Measurements from ENCODE around the gene ASB9.

DNA sequence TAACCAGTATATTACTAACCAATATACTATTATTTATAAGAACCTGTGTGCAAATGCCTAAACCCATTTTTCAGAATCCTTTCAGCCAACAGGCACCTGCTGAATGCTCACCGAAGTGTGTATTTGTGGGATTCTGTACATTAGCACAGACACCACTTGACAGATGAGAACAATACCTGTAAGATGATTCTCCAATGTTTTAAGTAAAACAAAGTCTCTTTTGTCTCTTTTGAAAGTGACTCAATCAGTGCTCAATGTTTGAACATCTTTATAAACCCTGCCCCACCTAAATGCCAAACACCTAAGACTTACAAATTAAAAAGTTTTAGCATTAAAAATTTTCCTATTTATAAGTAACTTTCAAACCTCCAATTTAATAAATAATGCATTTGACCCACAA lies 763 bp downstream of the ASB9 start:
- TF ChIP-seq, protein P1, sequence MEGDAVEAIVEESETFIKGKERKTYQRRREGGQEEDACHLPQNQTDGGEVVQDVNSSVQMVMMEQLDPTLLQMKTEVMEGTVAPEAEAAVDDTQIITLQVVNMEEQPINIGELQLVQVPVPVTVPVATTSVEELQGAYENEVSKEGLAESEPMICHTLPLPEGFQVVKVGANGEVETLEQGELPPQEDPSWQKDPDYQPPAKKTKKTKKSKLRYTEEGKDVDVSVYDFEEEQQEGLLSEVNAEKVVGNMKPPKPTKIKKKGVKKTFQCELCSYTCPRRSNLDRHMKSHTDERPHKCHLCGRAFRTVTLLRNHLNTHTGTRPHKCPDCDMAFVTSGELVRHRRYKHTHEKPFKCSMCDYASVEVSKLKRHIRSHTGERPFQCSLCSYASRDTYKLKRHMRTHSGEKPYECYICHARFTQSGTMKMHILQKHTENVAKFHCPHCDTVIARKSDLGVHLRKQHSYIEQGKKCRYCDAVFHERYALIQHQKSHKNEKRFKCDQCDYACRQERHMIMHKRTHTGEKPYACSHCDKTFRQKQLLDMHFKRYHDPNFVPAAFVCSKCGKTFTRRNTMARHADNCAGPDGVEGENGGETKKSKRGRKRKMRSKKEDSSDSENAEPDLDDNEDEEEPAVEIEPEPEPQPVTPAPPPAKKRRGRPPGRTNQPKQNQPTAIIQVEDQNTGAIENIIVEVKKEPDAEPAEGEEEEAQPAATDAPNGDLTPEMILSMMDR (IDR thresholded peaks at IDR 0.05) = no peak
- TF ChIP-seq POLR2A (IDR thresholded peaks at IDR 0.05) = no peak
